HepG2 (cell line): ENCODE results near the gene DNALI1. TPM values are rescaled to one million over a fixed set of nuclear protein-coding genes. Genes with fewer than 3 reads are reported as not detected.

Source experiments
- ATAC-seq: fragments of 200-7000 bp; cut with Tn5 transposase; 3 replicates; pipeline ENCODE4 v1.9.1; 2020; ENCODE audit warnings: mild to moderate bottlenecking, moderate library complexity
- BruUV-seq: library from RNA; stranded (reverse); fragments of 400-500 nt; replicated peaks from 2 replicates; lab custom pipeline; 2021; lab: Mats Ljungman, UMichigan
- CTCF ChIA-PET: fragments of 300-600 bp; formaldehyde crosslinking; extraction: SDS; loops from one replicate; lab custom pipeline; 2021; ENCODE audit warnings: low total read pairs, inconsistent platforms, low intra/inter-chr PET ratio; lab: Yijun Ruan, JAX
- POLR2A ChIA-PET: fragments of 350-600 bp; sonication (Branson Sonifier 250); formaldehyde crosslinking; loops from one replicate; lab custom pipeline; 2020; ENCODE audit warnings: antibody characterized with exemption, inconsistent platforms; lab: Yijun Ruan, JAX
- DNase-seq: peaks from one replicate; pipeline ENCODE4 v3.0.0-alpha.2; 2015; ENCODE audit warnings: low spot score
- FAIRE-seq: peaks from 3 replicates; lab custom pipeline; 2011; peaks lifted over from hg19 to GRCh38; lab: Jason Lieb, UNC
- H2AFZ ChIP-seq: one replicate; pipeline ENCODE4 v1.6.1; 2011; ENCODE audit warnings: low read length, inconsistent platforms
- H3K27ac ChIP-seq: fragments of 300-600 bp; 3 replicates; pipeline ENCODE4 v1.8.0; 2011; ENCODE audit warnings: mixed run types, mild to moderate bottlenecking, mixed read lengths, low read length, inconsistent platforms; ENCODE audit not compliant: insufficient read depth; ENCODE audit errors: extremely low read length
- H3K27me3 ChIP-seq, 2 experiments: fragments of 200-600 bp in 1 of 2; 2 replicates in 1 of 2; 3 replicates in 1 of 2; pipeline versions ENCODE4 v1.6.0 to v1.8.0; 2011; ENCODE audit warnings: low read length in 2 of 2, mild to moderate bottlenecking in 2 of 2, moderate library complexity in 2 of 2, inconsistent platforms in 1 of 2; ENCODE audit not compliant: insufficient read depth in 2 of 2, control insufficient read depth in 1 of 2
- H3K36me3 ChIP-seq, 2 experiments: fragments of 200-600 bp in 1 of 2; replicated peaks in 1 of 2; 2 replicates in 1 of 2; 3 replicates in 1 of 2; pipeline versions ENCODE4 v1.5.1 to v1.8.0; 2011; ENCODE audit warnings: low read length in 2 of 2, inconsistent platforms in 1 of 2; ENCODE audit not compliant: insufficient read depth in 2 of 2, control insufficient read depth in 1 of 2
- H3K4me1 ChIP-seq: 2 replicates; pipeline ENCODE4 v1.5.1; 2012; ENCODE audit warnings: low read length, inconsistent platforms; ENCODE audit not compliant: insufficient read depth
- H3K4me2 ChIP-seq: 2 replicates; pipeline ENCODE4 v1.6.0; 2011; ENCODE audit warnings: low read depth, low read length, inconsistent platforms
- H3K4me3 ChIP-seq, 3 experiments: fragments of 200-600 bp in 1 of 3; sonication (generic), shearing (Covaris generic) in 1 of 3; replicated peaks in 1 of 3; 2 replicates each; pipeline ENCODE4 v1.5.1; 2011 to 2016; ENCODE audit warnings: low read length in 3 of 3, inconsistent platforms in 2 of 3, low read depth in 2 of 3, mild to moderate bottlenecking in 2 of 3, control low read depth in 1 of 3, mixed read lengths in 1 of 3; ENCODE audit not compliant: insufficient read depth in 1 of 3
- H3K79me2 ChIP-seq: one replicate; pipeline ENCODE4 v1.6.1; 2011; ENCODE audit warnings: low read length, inconsistent platforms; ENCODE audit not compliant: insufficient read depth
- H3K9ac ChIP-seq: 2 replicates; pipeline ENCODE4 v1.6.0; 2011; ENCODE audit warnings: mild to moderate bottlenecking, low read depth, low read length, inconsistent platforms; ENCODE audit not compliant: insufficient read depth
- H3K9me3 ChIP-seq: 2 replicates; pipeline ENCODE4 v1.5.1; 2012; ENCODE audit warnings: mild to moderate bottlenecking, low read length
- H4K20me1 ChIP-seq: 2 replicates; pipeline ENCODE4 v1.6.0; 2011; ENCODE audit warnings: inconsistent platforms, mild to moderate bottlenecking, low read length, moderate library complexity; ENCODE audit not compliant: insufficient read depth
- AHR ChIP-seq: IDR thresholded peaks from 2 replicates; pipeline ENCODE4 v1.6.1; 2018; ENCODE audit warnings: missing genetic modification reagents, missing compliant biosample characterization
- EHMT2 ChIP-seq: fragments of 200-600 bp; sonication (generic); IDR thresholded peaks from 2 replicates; pipeline ENCODE4 v1.7.0; 2017; ENCODE audit warnings: antibody characterized with exemption, low read depth, low read length, borderline replicate concordance
- PITX1 ChIP-seq: sonication (generic); formaldehyde crosslinking; IDR thresholded peaks from 2 replicates; pipeline ENCODE4 v1.5.1; 2020; ENCODE audit warnings: mild to moderate bottlenecking, missing genetic modification reagents
- REL ChIP-seq: sonication (generic); formaldehyde crosslinking; conservative IDR thresholded peaks from 2 replicates; pipeline ENCODE4 v1.8.0; 2022; ENCODE audit warnings: mild to moderate bottlenecking, missing genetic modification reagents, moderate library complexity
- SNAI1 ChIP-seq: sonication (generic); formaldehyde crosslinking; IDR thresholded peaks from 2 replicates; pipeline ENCODE4 v1.5.0; 2020; ENCODE audit warnings: mild to moderate bottlenecking, missing genetic modification reagents, borderline replicate concordance
- TOPORS ChIP-seq: sonication (generic); formaldehyde crosslinking; IDR thresholded peaks from 2 replicates; pipeline ENCODE4 v1.8.0; 2023; ENCODE audit warnings: mild to moderate bottlenecking, missing genetic modification reagents
- ZBTB8A ChIP-seq: sonication (generic); formaldehyde crosslinking; IDR thresholded peaks from 2 replicates; pipeline ENCODE4 v1.4.0; 2020; ENCODE audit warnings: mild to moderate bottlenecking, low read depth, missing genetic modification reagents, borderline replicate concordance
- ZNF383 ChIP-seq: sonication (generic); formaldehyde crosslinking; IDR thresholded peaks from 2 replicates; pipeline ENCODE4 v1.4.0; 2020; ENCODE audit warnings: missing genetic modification reagents, mild to moderate bottlenecking, borderline replicate concordance
- ZNF567 ChIP-seq: sonication (generic); formaldehyde crosslinking; IDR thresholded peaks from 2 replicates; pipeline ENCODE4 v1.8.1; 2023; ENCODE audit warnings: mild to moderate bottlenecking, missing genetic modification reagents, borderline replicate concordance
- ZZZ3 ChIP-seq: sonication (generic); formaldehyde crosslinking; IDR thresholded peaks from 2 replicates; pipeline ENCODE4 v1.4.0; 2020; ENCODE audit warnings: missing genetic modification reagents, mild to moderate bottlenecking, borderline replicate concordance
- WGBS: methylation state at CpG from one replicate; pipeline ENCODE4 v1.1.6; 2017; ENCODE audit warnings: low lambda C conversion rate; 5-methylcytosine and 5-hydroxymethylcytosine counted together
- in situ Hi-C: cut with HindIII; loops from 2 replicates; pipeline ENCODE4 v1.10.0; 2017; ENCODE audit warnings: low pct_unique_long_range_greater_than_20kb; ENCODE audit not compliant: extremely low pct_ligation_motif_present
- intact Hi-C: fragments of 100-400 bp; cut with micrococcal nuclease; formaldehyde crosslinking; loops from one replicate; pipeline ENCODE4 v1.10.0; 2022; ENCODE audit not compliant: unreplicated experiment
- polyA plus RNA-seq, 8 experiments: library from polyadenylated mRNA; depleted of rRNA in 3 of 8; stranded (reverse) in 7 of 8; unstranded in 1 of 8; fragments of >200 nt; fragmentation: Illumina TruSeq in 4 of 8; extraction: Trizol in 4 of 8; gene quantifications; 2 replicates each; pipeline versions ENCODE4 v1.2.1 to v1.2.3, GENCODE V29; 2011 to 2016; ENCODE audit warnings: low read depth in 4 of 8, missing spikeins in 1 of 8, mixed read lengths in 1 of 8; ENCODE audit not compliant: insufficient read depth in 1 of 8
- total RNA-seq, 5 experiments: library from RNA; depleted of rRNA; stranded (reverse); fragments of >200 nt; fragmentation: Illumina TruSeq; extraction: Trizol; gene quantifications; 2 replicates each; pipeline ENCODE4 v1.2.3, GENCODE V29; 2016; ENCODE audit warnings: low read depth in 1 of 5
- TF ChIP-seq, protein P1 (sequence below): sonication (generic); formaldehyde crosslinking; IDR thresholded peaks from 2 replicates; pipeline ENCODE4 v1.5.0; 2020; ENCODE audit warnings: missing genetic modification reagents
- TF ChIP-seq, protein P2 (sequence below): fragments of 450-650 bp; IDR thresholded peaks from 2 replicates; pipeline ENCODE4 v1.6.1; 2017; ENCODE audit warnings: mild to moderate bottlenecking
- TF ChIP-seq, protein P3 (sequence below): sonication (generic); formaldehyde crosslinking; conservative IDR thresholded peaks from 2 replicates; pipeline ENCODE4 v1.8.1; 2023; ENCODE audit warnings: missing genetic modification reagents
- TF ChIP-seq, protein P4 (sequence below): sonication (generic); formaldehyde crosslinking; IDR thresholded peaks from 2 replicates; pipeline ENCODE4 v1.5.0; 2020; ENCODE audit warnings: missing genetic modification reagents
- TF ChIP-seq, protein P5 (sequence below): sonication (generic); formaldehyde crosslinking; conservative IDR thresholded peaks from 2 replicates; pipeline ENCODE4 v1.4.0; 2020; ENCODE audit warnings: missing genetic modification reagents

The DNALI1 gene
- total and polyA plus RNA-seq, 2 of the 13 experiments (the other 11 are each of a cell fraction or from before 2014, with no cell fraction given) = 0.42 to 0.70 TPM

DNA sequence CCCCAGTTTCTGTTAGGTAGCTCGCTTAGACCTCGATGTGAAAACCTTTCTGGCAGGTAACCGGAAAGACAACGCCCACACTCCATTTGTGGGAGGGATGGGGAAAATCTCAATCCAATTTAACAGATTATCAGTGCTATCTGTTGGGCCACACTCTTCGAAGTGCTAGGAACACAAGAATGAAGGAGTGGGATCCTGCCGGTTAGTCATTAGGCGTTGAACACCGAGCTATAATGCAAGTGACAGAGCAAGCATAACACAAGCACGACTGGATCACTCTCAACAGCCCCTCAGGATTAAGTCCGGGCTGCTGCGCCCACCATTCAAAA, 3.2 kb upstream of the DNALI1 start:
- H3K36me3 ChIP-seq = peaks cover 2 to 24% of the 10 kb centered on the region in 2 experiments; a peak in 3 of 5 replicates
- FAIRE-seq = no peak
- peak overlapping the region; percentile 96 for H3K9ac ChIP-seq
- H3K79me2 ChIP-seq = peaks cover 34% of the 10 kb centered on the region
- H3K27me3 ChIP-seq = no peaks in the 10 kb centered on the region; a peak in 1 of 5 replicates
- 2% methylated on average over 11 of the region's 11 CpGs for WGBS
- H2AFZ ChIP-seq = no peak overlapping the region
- no peaks in the 10 kb centered on the region for H3K9me3 ChIP-seq
- H3K4me3 ChIP-seq = peak overlapping the region; percentile 93 to 98 (median 93)
- peaks cover 37% of the 10 kb centered on the region for H3K4me1 ChIP-seq
- peak; percentile 13; the same call in 1 of the 3 replicates for ATAC-seq
- intact Hi-C loops = no loop called here
- H4K20me1 ChIP-seq = no peaks in the 10 kb centered on the region; the same call in 1 of the 2 replicates
- peak overlapping the region; percentile 85 for H3K4me2 ChIP-seq
- CTCF ChIA-PET = no interaction called here
- in situ Hi-C loops = no loop called here
- POLR2A ChIA-PET = interaction anchor here (0.6 to 1.3 kb wide), 6 partner anchors 10 to 138 kb away, joined by 3 to 18 read pairs (median 5); partner anchors contain the start of genes GNL2 and MEAF6
- peak overlapping the region; percentile 70 for H3K27ac ChIP-seq
- BruUV-seq = TSS peak; percentile 73
- no peak for DNase-seq
- no peak for TF ChIP-seq REL
- TF ChIP-seq, protein P1, sequence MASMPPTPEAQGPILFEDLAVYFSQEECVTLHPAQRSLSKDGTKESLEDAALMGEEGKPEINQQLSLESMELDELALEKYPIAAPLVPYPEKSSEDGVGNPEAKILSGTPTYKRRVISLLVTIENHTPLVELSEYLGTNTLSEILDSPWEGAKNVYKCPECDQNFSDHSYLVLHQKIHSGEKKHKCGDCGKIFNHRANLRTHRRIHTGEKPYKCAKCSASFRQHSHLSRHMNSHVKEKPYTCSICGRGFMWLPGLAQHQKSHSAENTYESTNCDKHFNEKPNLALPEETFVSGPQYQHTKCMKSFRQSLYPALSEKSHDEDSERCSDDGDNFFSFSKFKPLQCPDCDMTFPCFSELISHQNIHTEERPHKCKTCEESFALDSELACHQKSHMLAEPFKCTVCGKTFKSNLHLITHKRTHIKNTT (CRISPR knock-in tag) = no peak
- no peak for TF ChIP-seq ZNF567 (CRISPR knock-in tag)
- TF ChIP-seq, protein P2, sequence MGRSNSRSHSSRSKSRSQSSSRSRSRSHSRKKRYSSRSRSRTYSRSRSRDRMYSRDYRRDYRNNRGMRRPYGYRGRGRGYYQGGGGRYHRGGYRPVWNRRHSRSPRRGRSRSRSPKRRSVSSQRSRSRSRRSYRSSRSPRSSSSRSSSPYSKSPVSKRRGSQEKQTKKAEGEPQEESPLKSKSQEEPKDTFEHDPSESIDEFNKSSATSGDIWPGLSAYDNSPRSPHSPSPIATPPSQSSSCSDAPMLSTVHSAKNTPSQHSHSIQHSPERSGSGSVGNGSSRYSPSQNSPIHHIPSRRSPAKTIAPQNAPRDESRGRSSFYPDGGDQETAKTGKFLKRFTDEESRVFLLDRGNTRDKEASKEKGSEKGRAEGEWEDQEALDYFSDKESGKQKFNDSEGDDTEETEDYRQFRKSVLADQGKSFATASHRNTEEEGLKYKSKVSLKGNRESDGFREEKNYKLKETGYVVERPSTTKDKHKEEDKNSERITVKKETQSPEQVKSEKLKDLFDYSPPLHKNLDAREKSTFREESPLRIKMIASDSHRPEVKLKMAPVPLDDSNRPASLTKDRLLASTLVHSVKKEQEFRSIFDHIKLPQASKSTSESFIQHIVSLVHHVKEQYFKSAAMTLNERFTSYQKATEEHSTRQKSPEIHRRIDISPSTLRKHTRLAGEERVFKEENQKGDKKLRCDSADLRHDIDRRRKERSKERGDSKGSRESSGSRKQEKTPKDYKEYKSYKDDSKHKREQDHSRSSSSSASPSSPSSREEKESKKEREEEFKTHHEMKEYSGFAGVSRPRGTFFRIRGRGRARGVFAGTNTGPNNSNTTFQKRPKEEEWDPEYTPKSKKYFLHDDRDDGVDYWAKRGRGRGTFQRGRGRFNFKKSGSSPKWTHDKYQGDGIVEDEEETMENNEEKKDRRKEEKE = no peak
- TF ChIP-seq ZNF383 = peak; percentile 57; the same call in 1 of the 2 replicates
- TF ChIP-seq EHMT2 = no peak
- TF ChIP-seq, protein P3, sequence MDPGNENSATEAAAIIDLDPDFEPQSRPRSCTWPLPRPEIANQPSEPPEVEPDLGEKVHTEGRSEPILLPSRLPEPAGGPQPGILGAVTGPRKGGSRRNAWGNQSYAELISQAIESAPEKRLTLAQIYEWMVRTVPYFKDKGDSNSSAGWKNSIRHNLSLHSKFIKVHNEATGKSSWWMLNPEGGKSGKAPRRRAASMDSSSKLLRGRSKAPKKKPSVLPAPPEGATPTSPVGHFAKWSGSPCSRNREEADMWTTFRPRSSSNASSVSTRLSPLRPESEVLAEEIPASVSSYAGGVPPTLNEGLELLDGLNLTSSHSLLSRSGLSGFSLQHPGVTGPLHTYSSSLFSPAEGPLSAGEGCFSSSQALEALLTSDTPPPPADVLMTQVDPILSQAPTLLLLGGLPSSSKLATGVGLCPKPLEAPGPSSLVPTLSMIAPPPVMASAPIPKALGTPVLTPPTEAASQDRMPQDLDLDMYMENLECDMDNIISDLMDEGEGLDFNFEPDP (CRISPR knock-in tag) = 0 out of 2 replicates have a peak, but pooled peaks have one; percentile 12
- 0 out of 2 replicates have a peak, but pooled peaks have one; percentile 30 for TF ChIP-seq SNAI1 (CRISPR knock-in tag)
- TF ChIP-seq PITX1 (CRISPR knock-in tag) = no peak
- TF ChIP-seq TOPORS (CRISPR knock-in tag) = no peak
- TF ChIP-seq, protein P4, sequence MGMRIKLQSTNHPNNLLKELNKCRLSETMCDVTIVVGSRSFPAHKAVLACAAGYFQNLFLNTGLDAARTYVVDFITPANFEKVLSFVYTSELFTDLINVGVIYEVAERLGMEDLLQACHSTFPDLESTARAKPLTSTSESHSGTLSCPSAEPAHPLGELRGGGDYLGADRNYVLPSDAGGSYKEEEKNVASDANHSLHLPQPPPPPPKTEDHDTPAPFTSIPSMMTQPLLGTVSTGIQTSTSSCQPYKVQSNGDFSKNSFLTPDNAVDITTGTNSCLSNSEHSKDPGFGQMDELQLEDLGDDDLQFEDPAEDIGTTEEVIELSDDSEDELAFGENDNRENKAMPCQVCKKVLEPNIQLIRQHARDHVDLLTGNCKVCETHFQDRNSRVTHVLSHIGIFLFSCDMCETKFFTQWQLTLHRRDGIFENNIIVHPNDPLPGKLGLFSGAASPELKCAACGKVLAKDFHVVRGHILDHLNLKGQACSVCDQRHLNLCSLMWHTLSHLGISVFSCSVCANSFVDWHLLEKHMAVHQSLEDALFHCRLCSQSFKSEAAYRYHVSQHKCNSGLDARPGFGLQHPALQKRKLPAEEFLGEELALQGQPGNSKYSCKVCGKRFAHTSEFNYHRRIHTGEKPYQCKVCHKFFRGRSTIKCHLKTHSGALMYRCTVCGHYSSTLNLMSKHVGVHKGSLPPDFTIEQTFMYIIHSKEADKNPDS = no peak
- no peak for TF ChIP-seq AHR
- no peak for TF ChIP-seq ZZZ3 (CRISPR knock-in tag)
- TF ChIP-seq, protein P5, sequence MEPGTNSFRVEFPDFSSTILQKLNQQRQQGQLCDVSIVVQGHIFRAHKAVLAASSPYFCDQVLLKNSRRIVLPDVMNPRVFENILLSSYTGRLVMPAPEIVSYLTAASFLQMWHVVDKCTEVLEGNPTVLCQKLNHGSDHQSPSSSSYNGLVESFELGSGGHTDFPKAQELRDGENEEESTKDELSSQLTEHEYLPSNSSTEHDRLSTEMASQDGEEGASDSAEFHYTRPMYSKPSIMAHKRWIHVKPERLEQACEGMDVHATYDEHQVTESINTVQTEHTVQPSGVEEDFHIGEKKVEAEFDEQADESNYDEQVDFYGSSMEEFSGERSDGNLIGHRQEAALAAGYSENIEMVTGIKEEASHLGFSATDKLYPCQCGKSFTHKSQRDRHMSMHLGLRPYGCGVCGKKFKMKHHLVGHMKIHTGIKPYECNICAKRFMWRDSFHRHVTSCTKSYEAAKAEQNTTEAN (CRISPR knock-in tag) = no peak
- TF ChIP-seq ZBTB8A (CRISPR knock-in tag) = 0 out of 2 replicates have a peak, but pooled peaks have one; percentile 18
